Frontal cortex (tissue), 4 donors: ENCODE results near the gene USPL1. TPM values are rescaled to one million over a fixed set of nuclear protein-coding genes. Genes with fewer than 3 reads are reported as not detected.
"Not testable (repeated sequence)": the region's sequence is repeated elsewhere in the genome, so short reads cannot be mapped to it uniquely, and the experiment has no call there.

Experiments
- DNase-seq, 2 donors: peaks; one replicate each; pipeline ENCODE4 v3.0.0; 2012; ENCODE audit warnings: low spot score in 2 of 2
- FAIRE-seq: peaks from 2 replicates; lab custom pipeline; 2012; peaks lifted over from hg19 to GRCh38; lab: Jason Lieb, UNC
- total RNA-seq: library from RNA; depleted of rRNA; stranded (reverse); fragments of >200 nt; gene quantifications from one replicate; pipeline ENCODE4 v1.2.3, GENCODE V29; 2014
- donor health status: control.
- donor health status: control.
- donor health status: control.

The USPL1 gene
- total RNA-seq, 1 donor from 2014 or later, result 39.5 TPM

GRCh38 chr13:30615481-30615865, 2.2 kb upstream of the USPL1 start:
- no peak for FAIRE-seq
- no peak for DNase-seq

- FAIRE-seq (no peak), DNase-seq (no peak)
These were observed 1.7 kb upstream of the USPL1 start for GRCh38 chr13:30615866-30616541.

- DNase-seq (peak; percentile 62), FAIRE-seq (no peak)
These were observed 799 bp upstream of the USPL1 start for GRCh38 chr13:30616927-30617314.

GRCh38 chr13:30618186-30618929, 638 bp downstream of the USPL1 start:
- DNase-seq (no peak), FAIRE-seq (no peak)

GRCh38 chr13:30618930-30619279, 1.2 kb downstream of the USPL1 start:
- no peak for DNase-seq
- FAIRE-seq, result no peak

GRCh38 chr13:30619731-30620130, 2.0 kb downstream of the USPL1 start:
- DNase-seq, result no peak
- FAIRE-seq, result no peak

- FAIRE-seq (no peak), DNase-seq (no peak)
These were observed 3.2 kb downstream of the USPL1 start for GRCh38 chr13:30620941-30621340.

GRCh38 chr13:30622551-30622950, 4.8 kb downstream of the USPL1 start:
- FAIRE-seq, result no peak

GRCh38 chr13:30623392-30623791, 5.7 kb downstream of the USPL1 start:
- DNase-seq, result no peak

More at GRCh38 chr13:30622551-30622950, 4.8 kb downstream of the USPL1 start:
- no peak for DNase-seq

GRCh38 chr13:30624630-30625029, 6.9 kb downstream of the USPL1 start:
- no peak for FAIRE-seq
- DNase-seq, result no peak

More at GRCh38 chr13:30623392-30623791, 5.7 kb downstream of the USPL1 start:
- FAIRE-seq, result no peak

GRCh38 chr13:30629527-30629926, 11.8 kb downstream of the USPL1 start:
- no peak for DNase-seq
- FAIRE-seq, result no peak

GRCh38 chr13:30633861-30634260, 16.1 kb downstream of the USPL1 start:
- FAIRE-seq, result no peak

GRCh38 chr13:30634838-30635237, 17.1 kb downstream of the USPL1 start:
- FAIRE-seq (no peak), DNase-seq (no peak)

More at GRCh38 chr13:30633861-30634260, 16.1 kb downstream of the USPL1 start:
- DNase-seq, result no peak

- no peak for FAIRE-seq
- no peak for DNase-seq
These were observed 20.6 kb downstream of the USPL1 start for GRCh38 chr13:30638301-30638700.

- no peak for DNase-seq
- FAIRE-seq, result no peak
These were observed 22.0 kb downstream of the USPL1 start for GRCh38 chr13:30639671-30640070.

- FAIRE-seq, result not testable (repeated sequence)
These were observed 23.5 kb downstream of the USPL1 start for GRCh38 chr13:30641173-30641572.

GRCh38 chr13:30645629-30646028, 27.9 kb downstream of the USPL1 start:
- FAIRE-seq, result no peak
- DNase-seq, result no peak

More at GRCh38 chr13:30641173-30641572, 23.5 kb downstream of the USPL1 start:
- DNase-seq, result not testable (repeated sequence)

- FAIRE-seq, result no peak
- no peak for DNase-seq
These were observed 29.7 kb downstream of the USPL1 start for GRCh38 chr13:30647420-30647819.

- DNase-seq (no peak), FAIRE-seq (no peak)
These were observed 30.3 kb downstream of the USPL1 start for GRCh38 chr13:30647824-30648521.

- no peak for FAIRE-seq
These were observed 30.8 kb downstream of the USPL1 start for GRCh38 chr13:30648522-30649012.

GRCh38 chr13:30651648-30652047, 33.9 kb downstream of the USPL1 start:
- FAIRE-seq, DNase-seq: not testable (repeated sequence)

More at GRCh38 chr13:30648522-30649012, 30.8 kb downstream of the USPL1 start:
- DNase-seq, result no peak
